Body of pancreas (tissue), 4 donors: ENCODE data around the gene SERPINH1.

Experiments
- CTCF ChIP-seq, 7 experiments: fragments of 450-650 bp in 4 of 7; fragments of 200-600 bp in 3 of 7; sonication (generic) in 3 of 7; IDR thresholded peaks; one replicate each; pipeline ENCODE4 v1.5.1; 2016 to 2019; ENCODE audit warnings: antibody characterized with exemption in 7 of 7
- POLR2A ChIP-seq, 3 donors: fragments of 450-650 bp; IDR thresholded peaks; one replicate each; pipeline ENCODE4 v1.6.1; 2016; ENCODE audit warnings: antibody characterized with exemption in 3 of 3, mild to moderate bottlenecking in 2 of 3

GRCh38 chr11:75514596-75514995 lies 47.5 kb upstream of the SERPINH1 start:
- TF ChIP-seq CTCF (IDR thresholded peaks at IDR 0.05), result no peak
- TF ChIP-seq POLR2A (IDR thresholded peaks at IDR 0.05), result no peak
